HepG2 (cell line): ENCODE measurements around the gene TNRC18. TPM values are rescaled to one million over a fixed set of nuclear protein-coding genes. Genes with fewer than 3 reads are reported as not detected.

Experiments
- ATF1 ChIP-seq: IDR thresholded peaks from 2 replicates; pipeline ENCODE4 v1.6.1; 2016; ENCODE audit warnings: mild to moderate bottlenecking, control low read depth
- CCDC6 ChIP-seq: sonication (generic); formaldehyde crosslinking; IDR thresholded peaks from 2 replicates; pipeline ENCODE4 v1.8.1; 2022; ENCODE audit warnings: mild to moderate bottlenecking, missing genetic modification reagents, moderate library complexity
- ETS1 ChIP-seq: sonication (generic); formaldehyde crosslinking; IDR thresholded peaks from 2 replicates; pipeline ENCODE4 v1.4.0; 2020; ENCODE audit warnings: missing genetic modification reagents
- ETV6 ChIP-seq: sonication (generic); formaldehyde crosslinking; conservative IDR thresholded peaks from 2 replicates; pipeline ENCODE4 v1.4.0; 2020; ENCODE audit warnings: missing genetic modification reagents
- FOXK2 ChIP-seq: fragments of 450-650 bp; IDR thresholded peaks from 2 replicates; pipeline ENCODE4 v1.6.1; 2016
- HHEX ChIP-seq: IDR thresholded peaks from 2 replicates; pipeline ENCODE4 v1.6.1; 2016; ENCODE audit warnings: control low read depth
- IKZF4 ChIP-seq: sonication (generic); formaldehyde crosslinking; IDR thresholded peaks from 2 replicates; pipeline ENCODE4 v1.5.1; 2020; ENCODE audit warnings: borderline replicate concordance, mild to moderate bottlenecking, low read depth, missing genetic modification reagents; ENCODE audit errors: not compliant biosample characterization
- KDM2A ChIP-seq: sonication (generic); formaldehyde crosslinking; IDR thresholded peaks from 2 replicates; pipeline ENCODE4 v1.4.0; 2020; ENCODE audit warnings: low read depth, missing genetic modification reagents, borderline replicate concordance
- KDM6A ChIP-seq: IDR thresholded peaks from 2 replicates; pipeline ENCODE4 v1.6.1; 2016; ENCODE audit warnings: low read depth
- KIAA2018 ChIP-seq: sonication (generic); formaldehyde crosslinking; IDR thresholded peaks from 2 replicates; pipeline ENCODE4 v1.5.0; 2020; ENCODE audit warnings: mild to moderate bottlenecking, missing genetic modification reagents, borderline replicate concordance
- NFYC ChIP-seq: IDR thresholded peaks from 2 replicates; pipeline ENCODE4 v1.6.1; 2016; ENCODE audit warnings: missing genetic modification reagents, missing compliant biosample characterization
- SCMH1 ChIP-seq: sonication (generic); formaldehyde crosslinking; IDR thresholded peaks from 2 replicates; pipeline ENCODE4 v1.9.0; 2021; ENCODE audit warnings: missing genetic modification reagents, mild to moderate bottlenecking, borderline replicate concordance
- SRSF1 ChIP-seq: fragments of 200-400 bp; formaldehyde crosslinking; optimal IDR thresholded peaks from 2 replicates; pipeline ENCODE3; 2017; ENCODE audit warnings: mild to moderate bottlenecking, low read depth, low read length, moderate library complexity
- ZNF18 ChIP-seq: sonication (generic); formaldehyde crosslinking; IDR thresholded peaks from 2 replicates; pipeline ENCODE4 v1.8.0; 2022; ENCODE audit warnings: mild to moderate bottlenecking, missing genetic modification reagents; ENCODE audit not compliant: insufficient replicate concordance
- ZNF350 ChIP-seq: sonication (generic); formaldehyde crosslinking; IDR thresholded peaks from 2 replicates; pipeline ENCODE4 v1.4.0; 2020; ENCODE audit warnings: mild to moderate bottlenecking, low read depth, missing genetic modification reagents, borderline replicate concordance
- ZNF367 ChIP-seq: sonication (generic); formaldehyde crosslinking; IDR thresholded peaks from 2 replicates; pipeline ENCODE4 v1.4.0; 2020; ENCODE audit warnings: missing genetic modification reagents, borderline replicate concordance
- ZNF713 ChIP-seq: sonication (generic); formaldehyde crosslinking; IDR thresholded peaks from 2 replicates; pipeline ENCODE4 v1.4.0; 2020; ENCODE audit warnings: mild to moderate bottlenecking, missing genetic modification reagents
- ZNF747 ChIP-seq: sonication (generic); formaldehyde crosslinking; IDR thresholded peaks from 2 replicates; pipeline ENCODE4 v1.8.1; 2023; ENCODE audit warnings: missing genetic modification reagents, mild to moderate bottlenecking, borderline replicate concordance
- ZNF83 ChIP-seq: sonication (generic); formaldehyde crosslinking; IDR thresholded peaks from 2 replicates; pipeline ENCODE4 v1.4.0; 2020; ENCODE audit warnings: missing genetic modification reagents, mild to moderate bottlenecking, borderline replicate concordance
- ZNF891 ChIP-seq: sonication (generic); formaldehyde crosslinking; IDR thresholded peaks from 2 replicates; pipeline ENCODE4 v1.5.0; 2020; ENCODE audit warnings: mild to moderate bottlenecking, missing genetic modification reagents
- polyA plus RNA-seq, 8 experiments: library from polyadenylated mRNA; depleted of rRNA in 3 of 8; stranded (reverse) in 7 of 8; unstranded in 1 of 8; fragments of >200 nt; fragmentation: Illumina TruSeq in 4 of 8; extraction: Trizol in 4 of 8; gene quantifications; 2 replicates each; pipeline versions ENCODE4 v1.2.1 to v1.2.3, GENCODE V29; 2011 to 2016; ENCODE audit warnings: low read depth in 4 of 8, missing spikeins in 1 of 8, mixed read lengths in 1 of 8; ENCODE audit not compliant: insufficient read depth in 1 of 8
- total RNA-seq, 5 experiments: library from RNA; depleted of rRNA; stranded (reverse); fragments of >200 nt; fragmentation: Illumina TruSeq; extraction: Trizol; gene quantifications; 2 replicates each; pipeline ENCODE4 v1.2.3, GENCODE V29; 2016; ENCODE audit warnings: low read depth in 1 of 5

The TNRC18 gene
- total and polyA plus RNA-seq, 2 of the 13 experiments (the other 11 are each of a cell fraction or from before 2014, with no cell fraction given): 11.7 to 17.4 TPM

GRCh38 chr7:5429253-5429856, 5.7 kb upstream of the TNRC18 start (continued):
- TF ChIP-seq ZNF350 (CRISPR knock-in tag) (peak; percentile 76; the same call in 1 of the 2 replicates), ZNF713 (CRISPR knock-in tag) (peak; percentile 30; the same call in 1 of the 2 replicates), ETV6 (no peak; the same call in 1 of the 2 replicates), ZNF18 (CRISPR knock-in tag) (peak; percentile 9), SRSF1 (peak; percentile 81), KDM2A (CRISPR knock-in tag) (peak; percentile 72; the same call in 1 of the 2 replicates), ZNF747 (CRISPR knock-in tag) (peak; percentile 51; the same call in 1 of the 2 replicates), CCDC6 (CRISPR knock-in tag) (peak; percentile 90), IKZF4 (CRISPR knock-in tag) (no peak), ZNF83 (CRISPR knock-in tag) (no peak), KDM6A (no peak), SCMH1 (CRISPR knock-in tag) (no peak), ETS1 (CRISPR knock-in tag) (no peak), ATF1 (CRISPR knock-in tag) (no peak), FOXK2 (no peak), ZNF891 (CRISPR knock-in tag) (no peak), KIAA2018 (CRISPR knock-in tag) (0 out of 2 replicates have a peak, but pooled peaks have one; percentile 47), ZNF367 (no peak), HHEX (CRISPR knock-in tag) (no peak), NFYC (CRISPR knock-in tag) (no peak; the same call in 1 of the 2 replicates)
